ENCODE data around the gene DMD.

Gene DMD

GRCh38 chrX:31217084-31217483 lies 1994.3 kb downstream of the DMD start:
- no peak for DNase-seq (ENCODE audit: low spot score)
- no peak for TF ChIP-seq CTCF (IDR thresholded peaks at IDR 0.05)
- H3K4me3 ChIP-seq = no peak overlapping the region
- no peak overlapping the region for H3K27ac ChIP-seq

GRCh38 chrX:31215277-31215815 lies 1996.0 kb downstream of the DMD start:
- Histone ChIP-seq H3K4me3 (no peak overlapping the region), H3K27ac (no peak overlapping the region)
- TF ChIP-seq CTCF (IDR thresholded peaks at IDR 0.05) = no peak
- DNase-seq (ENCODE audit: low spot score) = no peak

GRCh38 chrX:31213941-31214340 lies 1997.4 kb downstream of the DMD start:
- Histone ChIP-seq H3K27ac (no peak overlapping the region), H3K4me3 (no peak overlapping the region)
- no peak for DNase-seq (ENCODE audit: low spot score)
- TF ChIP-seq CTCF (IDR thresholded peaks at IDR 0.05) = peak; percentile 15

- TF ChIP-seq CTCF (IDR thresholded peaks at IDR 0.05) = no peak
- H3K4me3 ChIP-seq = no peak overlapping the region
- DNase-seq (ENCODE audit: low spot score) = no peak
- no peak overlapping the region for H3K27ac ChIP-seq
These were observed 1998.2 kb downstream of the DMD start for GRCh38 chrX:31212856-31213748.

GRCh38 chrX:31209005-31209628 lies 2002.2 kb downstream of the DMD start:
- no peak for DNase-seq (ENCODE audit: low spot score)
- Histone ChIP-seq H3K27ac (no peak overlapping the region), H3K4me3 (no peak overlapping the region)
- TF ChIP-seq CTCF (IDR thresholded peaks at IDR 0.05) = no peak

- DNase-seq (ENCODE audit: low spot score) = no peak
- TF ChIP-seq CTCF (IDR thresholded peaks at IDR 0.05) = no peak
- Histone ChIP-seq H3K27ac (no peak overlapping the region), H3K4me3 (no peak overlapping the region)
These were observed 2009.8 kb downstream of the DMD start for GRCh38 chrX:31201503-31201902.
